ENCODE measurements around the gene GABBR1.
"Not testable (repeated sequence)": the region's sequence is repeated elsewhere in the genome, so short reads cannot be mapped to it uniquely, and the experiment has no call there.

The GABBR1 gene

GRCh38 chr6:29674008-29674407, 41.0 kb upstream of the GABBR1 start:
- Histone ChIP-seq H3K36me3 (ENCODE audit: insufficient read depth) (no peaks in the 10 kb centered on the region), H3K79me2 (ENCODE audit: insufficient read depth, low read depth) (no peaks in the 10 kb centered on the region), H4K20me1 (ENCODE audit: insufficient read depth) (no peaks in the 10 kb centered on the region), H3K27ac (no peak overlapping the region), H3K4me1 (ENCODE audit: low read depth, poor library complexity, severe bottlenecking) (peaks cover 10% of the 10 kb centered on the region), H2AFZ (ENCODE audit: low read depth) (no peak overlapping the region), H3K9ac (no peak overlapping the region), H3K4me2 (no peak overlapping the region), H3K4me3 (IDR thresholded peaks at IDR 0.05; ENCODE audit: insufficient read depth, low read depth, low read length) (no peak overlapping the region), H3K27me3 (ENCODE audit: insufficient read depth, low read depth) (no peaks in the 10 kb centered on the region)
- TF ChIP-seq CTCF (conservative IDR thresholded peaks at IDR 0.05; ENCODE audit: low read depth, low read length) = no peak

GRCh38 chr6:29673161-29673560, 40.2 kb upstream of the GABBR1 start:
- Histone ChIP-seq H3K4me2 (no peak overlapping the region), H2AFZ (ENCODE audit: low read depth) (no peak overlapping the region), H3K27ac (no peak overlapping the region), H3K4me1 (ENCODE audit: low read depth, poor library complexity, severe bottlenecking) (peaks cover 10% of the 10 kb centered on the region), H3K79me2 (ENCODE audit: insufficient read depth, low read depth) (no peaks in the 10 kb centered on the region), H3K4me3 (IDR thresholded peaks at IDR 0.05; ENCODE audit: insufficient read depth, low read depth, low read length) (no peak overlapping the region), H3K27me3 (ENCODE audit: insufficient read depth, low read depth) (no peaks in the 10 kb centered on the region), H3K9ac (no peak overlapping the region), H4K20me1 (ENCODE audit: insufficient read depth) (no peaks in the 10 kb centered on the region), H3K36me3 (ENCODE audit: insufficient read depth) (no peaks in the 10 kb centered on the region)
- TF ChIP-seq CTCF (conservative IDR thresholded peaks at IDR 0.05; ENCODE audit: low read depth, low read length) = no peak

GRCh38 chr6:29672116-29672515, 39.1 kb upstream of the GABBR1 start:
- not testable (repeated sequence) for H3K4me2 ChIP-seq; H3K27me3 ChIP-seq (ENCODE audit: insufficient read depth, low read depth); H3K79me2 ChIP-seq (ENCODE audit: insufficient read depth, low read depth); H3K36me3 ChIP-seq (ENCODE audit: insufficient read depth); H3K27ac ChIP-seq; H3K4me3 ChIP-seq (IDR thresholded peaks at IDR 0.05; ENCODE audit: insufficient read depth, low read depth, low read length); H3K9ac ChIP-seq; H2AFZ ChIP-seq (ENCODE audit: low read depth); H3K4me1 ChIP-seq (ENCODE audit: low read depth, poor library complexity, severe bottlenecking); H4K20me1 ChIP-seq (ENCODE audit: insufficient read depth)

- no peak for TF ChIP-seq CTCF (conservative IDR thresholded peaks at IDR 0.05; ENCODE audit: low read depth, low read length)
- no peaks in the 10 kb centered on the region for H3K36me3 ChIP-seq (ENCODE audit: insufficient read depth)
- no peaks in the 10 kb centered on the region for H3K4me1 ChIP-seq (ENCODE audit: low read depth, poor library complexity, severe bottlenecking)
- no peak overlapping the region for H2AFZ ChIP-seq (ENCODE audit: low read depth)
- H4K20me1 ChIP-seq (ENCODE audit: insufficient read depth) = no peaks in the 10 kb centered on the region
- no peaks in the 10 kb centered on the region for H3K79me2 ChIP-seq (ENCODE audit: insufficient read depth, low read depth)
- H3K4me3 ChIP-seq (IDR thresholded peaks at IDR 0.05; ENCODE audit: insufficient read depth, low read depth, low read length) = no peak overlapping the region
- no peaks in the 10 kb centered on the region for H3K27me3 ChIP-seq (ENCODE audit: insufficient read depth, low read depth)
- no peak overlapping the region for H3K9ac ChIP-seq
- no peak overlapping the region for H3K4me2 ChIP-seq
- no peak overlapping the region for H3K27ac ChIP-seq
These were observed 38.0 kb upstream of the GABBR1 start for GRCh38 chr6:29671026-29671425.

- H2AFZ ChIP-seq (ENCODE audit: low read depth) = no peak overlapping the region
- no peaks in the 10 kb centered on the region for H4K20me1 ChIP-seq (ENCODE audit: insufficient read depth)
- H3K9ac ChIP-seq = no peak overlapping the region
- no peaks in the 10 kb centered on the region for H3K4me1 ChIP-seq (ENCODE audit: low read depth, poor library complexity, severe bottlenecking)
- no peak for TF ChIP-seq CTCF (conservative IDR thresholded peaks at IDR 0.05; ENCODE audit: low read depth, low read length)
- no peaks in the 10 kb centered on the region for H3K27me3 ChIP-seq (ENCODE audit: insufficient read depth, low read depth)
- H3K36me3 ChIP-seq (ENCODE audit: insufficient read depth) = no peaks in the 10 kb centered on the region
- H3K79me2 ChIP-seq (ENCODE audit: insufficient read depth, low read depth) = no peaks in the 10 kb centered on the region
- no peak overlapping the region for H3K4me2 ChIP-seq
- H3K4me3 ChIP-seq (IDR thresholded peaks at IDR 0.05; ENCODE audit: insufficient read depth, low read depth, low read length) = no peak overlapping the region
- H3K27ac ChIP-seq = no peak overlapping the region
These were observed 34.2 kb upstream of the GABBR1 start for GRCh38 chr6:29667158-29667557.

Data from KMS-11 (cell line).